BE2C (cell line): ENCODE measurements around the gene PLEKHM3.

Experiments used
- DNase-seq: peaks from one replicate; pipeline ENCODE4 v3.0.0-alpha.2; 2020
- H3K27me3 ChIP-seq: fragments of 250-450 bp; sonication (Bioruptor Pico); 2 replicates; pipeline ENCODE4 v1.5.1; 2020; ENCODE audit warnings: mild to moderate bottlenecking
- H3K36me3 ChIP-seq: fragments of 250-450 bp; sonication (Bioruptor Pico); 2 replicates; pipeline ENCODE4 v1.5.1; 2020; ENCODE audit warnings: mild to moderate bottlenecking
- H3K4me1 ChIP-seq: fragments of 250-450 bp; sonication (Bioruptor Pico); 2 replicates; pipeline ENCODE4 v1.5.1; 2020
- H3K4me3 ChIP-seq: 2 replicates; pipeline ENCODE4 v1.5.1; 2011; ENCODE audit warnings: low read depth, low read length
- H3K9me3 ChIP-seq: fragments of 250-450 bp; sonication (Bioruptor Pico); 2 replicates; pipeline ENCODE4 v1.5.1; 2020
- CTCF ChIP-seq: IDR thresholded peaks from 2 replicates; pipeline ENCODE4 v1.5.1; 2012; ENCODE audit warnings: mild to moderate bottlenecking, low read depth, low read length

Gene PLEKHM3

GRCh38 chr2:207860685-207861084 lies 164.6 kb downstream of the PLEKHM3 start:
- Histone ChIP-seq H3K27me3 (no peaks in the 10 kb centered on the region), H3K36me3 (no peaks in the 10 kb centered on the region), H3K4me1 (no peaks in the 10 kb centered on the region), H3K4me3 (no peak overlapping the region), H3K9me3 (no peaks in the 10 kb centered on the region)
- DNase-seq = no peak
- TF ChIP-seq CTCF = no peak

- Histone ChIP-seq H3K4me1 (no peaks in the 10 kb centered on the region), H3K27me3 (no peaks in the 10 kb centered on the region), H3K4me3 (no peak overlapping the region), H3K36me3 (no peaks in the 10 kb centered on the region), H3K9me3 (no peaks in the 10 kb centered on the region)
- DNase-seq = no peak
- TF ChIP-seq CTCF = no peak
These were observed 169.7 kb downstream of the PLEKHM3 start for GRCh38 chr2:207855591-207855990.

- no peak for TF ChIP-seq CTCF
These were observed 170.6 kb downstream of the PLEKHM3 start for GRCh38 chr2:207854484-207855440.

GRCh38 chr2:207852791-207853190 lies 172.5 kb downstream of the PLEKHM3 start:
- DNase-seq = no peak
- no peaks in the 10 kb centered on the region for H3K36me3 ChIP-seq
- no peaks in the 10 kb centered on the region for H3K9me3 ChIP-seq
- H3K4me3 ChIP-seq = no peak overlapping the region
- no peak for TF ChIP-seq CTCF
- H3K4me1 ChIP-seq = no peaks in the 10 kb centered on the region
- H3K27me3 ChIP-seq = no peaks in the 10 kb centered on the region

More at GRCh38 chr2:207854484-207855440, 170.6 kb downstream of the PLEKHM3 start:
- no peak for DNase-seq
- H3K36me3 ChIP-seq = no peaks in the 10 kb centered on the region
- no peaks in the 10 kb centered on the region for H3K4me1 ChIP-seq
- no peaks in the 10 kb centered on the region for H3K9me3 ChIP-seq
- no peaks in the 10 kb centered on the region for H3K27me3 ChIP-seq
- no peak overlapping the region for H3K4me3 ChIP-seq

GRCh38 chr2:207849443-207849842 lies 175.9 kb downstream of the PLEKHM3 start:
- DNase-seq = no peak
- TF ChIP-seq CTCF = no peak
- no peaks in the 10 kb centered on the region for H3K4me1 ChIP-seq
- H3K4me3 ChIP-seq = no peak overlapping the region
- H3K9me3 ChIP-seq = no peaks in the 10 kb centered on the region
- H3K27me3 ChIP-seq = no peaks in the 10 kb centered on the region
- H3K36me3 ChIP-seq = no peaks in the 10 kb centered on the region

- H3K4me3 ChIP-seq = no peak overlapping the region
- no peak for DNase-seq
- no peaks in the 10 kb centered on the region for H3K9me3 ChIP-seq
- H3K36me3 ChIP-seq = no peaks in the 10 kb centered on the region
- H3K4me1 ChIP-seq = no peaks in the 10 kb centered on the region
- TF ChIP-seq CTCF = no peak
- no peaks in the 10 kb centered on the region for H3K27me3 ChIP-seq
These were observed 176.8 kb downstream of the PLEKHM3 start for GRCh38 chr2:207848545-207848928.
